ENCODE results near the gene PSMG4. TPM values are rescaled to one million over a fixed set of nuclear protein-coding genes. Genes with fewer than 3 reads are reported as not detected.
"Not testable (repeated sequence)": the region's sequence is repeated elsewhere in the genome, so short reads cannot be mapped to it uniquely, and the experiment has no call there.

PSMG4 gene
- total RNA-seq, 2 donors from 2014 or later: 21.8 to 29.1 TPM

GRCh38 chr6:3233321-3233720 lies 25.4 kb upstream of the PSMG4 start:
- H3K4me3 Mint-ChIP-seq: no peak overlapping the region
- no peak for ATAC-seq (replicated peaks in 1 of 2)
- peaks cover 97% of the 10 kb centered on the region for H3K27me3 Mint-ChIP-seq (ENCODE audit: low read depth)
- DNase-seq: no peak
- H3K4me1 Mint-ChIP-seq (ENCODE audit: low read depth): peaks cover 42% of the 10 kb centered on the region
- no peak overlapping the region for H3K27ac Mint-ChIP-seq
- peaks cover 0 to 2% of the 10 kb centered on the region in 2 donors for H3K36me3 Mint-ChIP-seq (ENCODE audit: insufficient read depth in 2 of 2)
- no peaks in the 10 kb centered on the region for H3K9me3 Mint-ChIP-seq

GRCh38 chr6:3233904-3234303 lies 24.8 kb upstream of the PSMG4 start:
- Mint-ChIP-seq H3K9me3 (no peaks in the 10 kb centered on the region), H3K27ac (no peak overlapping the region), H3K36me3 (ENCODE audit: insufficient read depth in 2 of 2) (no peaks in the 10 kb centered on the region), H3K4me3 (no peak overlapping the region), H3K4me1 (ENCODE audit: low read depth) (peaks cover 37% of the 10 kb centered on the region), H3K27me3 (ENCODE audit: low read depth) (peaks cover 98% of the 10 kb centered on the region)
- ATAC-seq (replicated peaks in 1 of 2): no peak
- no peak for DNase-seq

GRCh38 chr6:3235486-3235885 lies 23.3 kb upstream of the PSMG4 start:
- H3K4me1 Mint-ChIP-seq (ENCODE audit: low read depth): peaks cover 21% of the 10 kb centered on the region
- ATAC-seq (replicated peaks in 1 of 2): no peak
- H3K27me3 Mint-ChIP-seq (ENCODE audit: low read depth): peaks cover 92% of the 10 kb centered on the region
- no peaks in the 10 kb centered on the region for H3K9me3 Mint-ChIP-seq
- H3K36me3 Mint-ChIP-seq (ENCODE audit: insufficient read depth in 2 of 2): no peaks in the 10 kb centered on the region
- DNase-seq: no peak
- no peak overlapping the region for H3K4me3 Mint-ChIP-seq
- H3K27ac Mint-ChIP-seq: no peak overlapping the region

- no peak overlapping the region for H3K4me3 Mint-ChIP-seq
- H3K27me3 Mint-ChIP-seq (ENCODE audit: low read depth): peaks cover 91% of the 10 kb centered on the region
- ATAC-seq (replicated peaks in 1 of 2) (no peak), DNase-seq (no peak)
- H3K9me3 Mint-ChIP-seq: no peaks in the 10 kb centered on the region
- no peak overlapping the region for H3K27ac Mint-ChIP-seq
- H3K36me3 Mint-ChIP-seq (ENCODE audit: insufficient read depth in 2 of 2): no peaks in the 10 kb centered on the region
- peaks cover 16% of the 10 kb centered on the region for H3K4me1 Mint-ChIP-seq (ENCODE audit: low read depth)
These were observed 22.7 kb upstream of the PSMG4 start for GRCh38 chr6:3236005-3236404.

GRCh38 chr6:3237761-3238662 lies 20.7 kb upstream of the PSMG4 start:
- H3K27me3 Mint-ChIP-seq (ENCODE audit: low read depth): peaks cover 84% of the 10 kb centered on the region
- ATAC-seq (replicated peaks in 1 of 2) (no peak), DNase-seq (no peak)
- H3K36me3 Mint-ChIP-seq (ENCODE audit: insufficient read depth in 2 of 2): no peaks in the 10 kb centered on the region
- no peaks in the 10 kb centered on the region for H3K9me3 Mint-ChIP-seq
- no peak overlapping the region for H3K27ac Mint-ChIP-seq
- no peaks in the 10 kb centered on the region for H3K4me1 Mint-ChIP-seq (ENCODE audit: low read depth)
- no peak overlapping the region for H3K4me3 Mint-ChIP-seq

- H3K36me3 Mint-ChIP-seq (ENCODE audit: insufficient read depth in 2 of 2): no peaks in the 10 kb centered on the region
- no peaks in the 10 kb centered on the region for H3K9me3 Mint-ChIP-seq
- DNase-seq (no peak), ATAC-seq (replicated peaks in 1 of 2) (no peak)
- H3K4me3 Mint-ChIP-seq: no peak overlapping the region
- peaks cover 80% of the 10 kb centered on the region for H3K27me3 Mint-ChIP-seq (ENCODE audit: low read depth)
- H3K27ac Mint-ChIP-seq: no peak overlapping the region
- no peaks in the 10 kb centered on the region for H3K4me1 Mint-ChIP-seq (ENCODE audit: low read depth)
These were observed 19.5 kb upstream of the PSMG4 start for GRCh38 chr6:3239110-3239830.

- ATAC-seq (replicated peaks in 1 of 2) (no peak), DNase-seq (no peak)
- H3K4me1 Mint-ChIP-seq (ENCODE audit: low read depth): no peaks in the 10 kb centered on the region
- H3K27ac Mint-ChIP-seq: no peak overlapping the region
- no peaks in the 10 kb centered on the region for H3K9me3 Mint-ChIP-seq
- no peaks in the 10 kb centered on the region for H3K36me3 Mint-ChIP-seq (ENCODE audit: insufficient read depth in 2 of 2)
- no peak overlapping the region for H3K4me3 Mint-ChIP-seq
- peaks cover 71% of the 10 kb centered on the region for H3K27me3 Mint-ChIP-seq (ENCODE audit: low read depth)
These were observed 18.2 kb upstream of the PSMG4 start for GRCh38 chr6:3240595-3240994.

GRCh38 chr6:3241745-3242144 lies 17.0 kb upstream of the PSMG4 start:
- H3K36me3 Mint-ChIP-seq (ENCODE audit: insufficient read depth in 2 of 2): not testable (repeated sequence)

GRCh38 chr6:3242768-3243167 lies 16.0 kb upstream of the PSMG4 start:
- H3K4me3 Mint-ChIP-seq: no peak overlapping the region
- no peaks in the 10 kb centered on the region for H3K36me3 Mint-ChIP-seq (ENCODE audit: insufficient read depth in 2 of 2)
- DNase-seq (no peak), ATAC-seq (replicated peaks in 1 of 2) (no peak)
- no peaks in the 10 kb centered on the region for H3K4me1 Mint-ChIP-seq (ENCODE audit: low read depth)
- no peaks in the 10 kb centered on the region for H3K9me3 Mint-ChIP-seq
- no peak overlapping the region for H3K27ac Mint-ChIP-seq
- peaks cover 68% of the 10 kb centered on the region for H3K27me3 Mint-ChIP-seq (ENCODE audit: low read depth)

More at GRCh38 chr6:3241745-3242144, 17.0 kb upstream of the PSMG4 start:
- H3K27me3 Mint-ChIP-seq (ENCODE audit: low read depth): peaks cover 68% of the 10 kb centered on the region
- not testable (repeated sequence) for H3K9me3 Mint-ChIP-seq; DNase-seq; H3K27ac Mint-ChIP-seq; H3K4me3 Mint-ChIP-seq; H3K4me1 Mint-ChIP-seq (ENCODE audit: low read depth); ATAC-seq (replicated peaks in 1 of 2)

GRCh38 chr6:3244003-3244831 lies 14.5 kb upstream of the PSMG4 start:
- H3K36me3 Mint-ChIP-seq (ENCODE audit: insufficient read depth in 2 of 2): no peaks in the 10 kb centered on the region
- no peak overlapping the region for H3K27ac Mint-ChIP-seq
- no peaks in the 10 kb centered on the region for H3K9me3 Mint-ChIP-seq
- H3K27me3 Mint-ChIP-seq (ENCODE audit: low read depth): peaks cover 70% of the 10 kb centered on the region
- no peak for DNase-seq
- no peak overlapping the region for H3K4me3 Mint-ChIP-seq
- ATAC-seq (replicated peaks in 1 of 2): no peak
- no peaks in the 10 kb centered on the region for H3K4me1 Mint-ChIP-seq (ENCODE audit: low read depth)

GRCh38 chr6:3244832-3245161 lies 13.9 kb upstream of the PSMG4 start:
- ATAC-seq (replicated peaks in 1 of 2); H3K4me3 Mint-ChIP-seq; DNase-seq; H3K27ac Mint-ChIP-seq; H3K4me1 Mint-ChIP-seq (ENCODE audit: low read depth); H3K9me3 Mint-ChIP-seq; H3K36me3 Mint-ChIP-seq (ENCODE audit: insufficient read depth in 2 of 2): not testable (repeated sequence)
- H3K27me3 Mint-ChIP-seq (ENCODE audit: low read depth): peaks cover 72% of the 10 kb centered on the region

- H3K4me3 Mint-ChIP-seq: no peak overlapping the region
These were observed 13.5 kb upstream of the PSMG4 start for GRCh38 chr6:3245216-3245615.

More at GRCh38 chr6:3245216-3245615, 13.5 kb upstream of the PSMG4 start:
- no peak for ATAC-seq (replicated peaks in 1 of 2)
- Mint-ChIP-seq H3K27me3 (ENCODE audit: low read depth) (peaks cover 72% of the 10 kb centered on the region), H3K9me3 (no peaks in the 10 kb centered on the region), H3K27ac (no peak overlapping the region), H3K4me1 (ENCODE audit: low read depth) (no peaks in the 10 kb centered on the region), H3K36me3 (ENCODE audit: insufficient read depth in 2 of 2) (no peaks in the 10 kb centered on the region)
- DNase-seq: no peak

Data from activated T-cell treated with anti-CD3 and anti-CD28 coated beads, Interleukin-2, amount 50 U/mL, for 72 hours (primary cell).